GM21390 (cell line): Measurements from ENCODE around the gene MAMSTR.

Experiments used
- ATAC-seq: cut with Tn5 transposase; IDR thresholded peaks from one replicate; pipeline ENCODE4 v1.9.1; 2021; ENCODE audit not compliant: unreplicated experiment

Gene MAMSTR

GRCh38 chr19:48746738-48747575 lies 27.4 kb upstream of the MAMSTR start, which contains the start of gene IZUMO1:
Gene IZUMO1, minus strand, starts transcription at chr19:48746909. Its CDS starts 1,050 bp downstream, at chr19:48745859.
- ATAC-seq = no peak

GRCh38 chr19:48746110-48746509 lies 26.6 kb upstream of the MAMSTR start:
- ATAC-seq = no peak

- ATAC-seq = no peak
Observed at GRCh38 chr19:48745208-48745995, 25.9 kb upstream of the MAMSTR start.

GRCh38 chr19:48742096-48742495 lies 22.6 kb upstream of the MAMSTR start:
- ATAC-seq = no peak

GRCh38 chr19:48741129-48741999 lies 21.8 kb upstream of the MAMSTR start:
- no peak for ATAC-seq

GRCh38 chr19:48740164-48740972 lies 20.8 kb upstream of the MAMSTR start, which contains the start of gene RASIP1:
Gene RASIP1, minus strand, starts transcription at chr19:48740610. Its CDS starts 328 bp downstream, at chr19:48740282.
- ATAC-seq = no peak

- ATAC-seq = no peak
Observed at GRCh38 chr19:48739404-48740163, 20.1 kb upstream of the MAMSTR start.

- ATAC-seq = peak; percentile 83
Observed at GRCh38 chr19:48738557-48739403, 19.3 kb upstream of the MAMSTR start.

- ATAC-seq = no peak
Observed at GRCh38 chr19:48737360-48737998, 18.0 kb upstream of the MAMSTR start.

GRCh38 chr19:48735031-48735615 lies 15.6 kb upstream of the MAMSTR start:
- no peak for ATAC-seq

GRCh38 chr19:48734625-48735024 lies 15.1 kb upstream of the MAMSTR start:
- ATAC-seq = no peak

GRCh38 chr19:48731452-48731851 lies 11.9 kb upstream of the MAMSTR start:
- ATAC-seq = no peak

- ATAC-seq = no peak
Observed at GRCh38 chr19:48728911-48729664, 9.6 kb upstream of the MAMSTR start.

GRCh38 chr19:48726556-48726955 lies 7.0 kb upstream of the MAMSTR start:
- no peak for ATAC-seq

GRCh38 chr19:48724796-48725753 lies 5.5 kb upstream of the MAMSTR start:
- ATAC-seq = no peak
